HL-60/S4 treated with phorbol 12-myristate 13-acetate at 8.2 ng/mL for 4 days and 3 days (cell line): ENCODE data around the gene SKA2.
"Not testable (repeated sequence)": the region's sequence is repeated elsewhere in the genome, so short reads cannot be mapped to it uniquely, and the experiment has no call there.

Experiments
- in situ Hi-C: fragments of 300-500 bp; cut with MboI; formaldehyde crosslinking; loops from 2 replicates; pipeline ENCODE4 v1.15.0; 2022; ENCODE audit warnings: low sequenced_read_pairs

SKA2 gene

DNA sequence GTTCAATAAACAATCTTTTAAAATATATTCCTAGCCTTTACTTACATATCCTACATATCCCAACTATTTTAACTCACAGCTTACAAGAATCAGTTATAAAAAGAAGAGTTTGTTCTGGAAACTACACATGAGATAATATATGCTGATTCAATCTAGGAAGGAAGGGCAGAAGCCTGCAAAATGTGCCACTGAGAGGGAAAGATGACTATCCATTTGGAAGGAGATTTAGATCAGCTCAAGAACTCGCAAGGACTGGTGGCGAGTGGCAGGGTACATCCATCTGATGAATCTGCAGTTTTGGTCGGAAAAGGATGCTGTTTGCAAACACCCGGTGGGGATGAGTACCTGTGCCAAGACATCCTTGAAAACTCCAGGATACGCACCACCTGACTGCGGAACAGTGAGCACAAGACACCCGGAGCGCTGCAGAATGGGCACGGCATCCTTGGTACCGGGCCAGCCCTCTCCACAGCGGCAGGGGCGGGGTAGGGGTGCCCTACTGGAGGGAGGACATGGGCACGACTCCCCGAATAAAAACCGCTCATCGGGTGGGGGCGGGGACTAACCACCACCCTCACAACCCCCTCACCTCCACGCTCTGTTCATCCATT is 49.0 kb downstream of the SKA2 start:
- in situ Hi-C loops, result no loop called here

DNA sequence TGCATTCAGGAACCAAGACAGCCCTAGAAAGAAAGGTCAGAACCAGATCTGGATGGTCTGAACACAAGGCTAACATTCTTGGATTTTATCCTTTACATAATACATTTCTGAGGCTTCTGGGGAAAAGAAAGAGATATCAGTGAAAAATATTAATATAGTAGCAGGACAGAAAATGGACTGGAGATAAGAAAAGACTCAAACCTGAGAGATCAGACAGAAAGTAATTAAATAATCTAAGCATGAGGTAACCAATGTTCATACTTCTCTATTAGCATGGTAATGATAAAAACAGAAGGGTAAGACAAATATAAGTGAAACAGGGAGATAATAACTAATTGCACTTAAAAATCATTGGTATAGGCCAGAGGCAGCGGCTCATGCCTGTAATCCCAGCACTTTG is 53.8 kb downstream of the SKA2 start:
- in situ Hi-C loops, result no loop called here

DNA sequence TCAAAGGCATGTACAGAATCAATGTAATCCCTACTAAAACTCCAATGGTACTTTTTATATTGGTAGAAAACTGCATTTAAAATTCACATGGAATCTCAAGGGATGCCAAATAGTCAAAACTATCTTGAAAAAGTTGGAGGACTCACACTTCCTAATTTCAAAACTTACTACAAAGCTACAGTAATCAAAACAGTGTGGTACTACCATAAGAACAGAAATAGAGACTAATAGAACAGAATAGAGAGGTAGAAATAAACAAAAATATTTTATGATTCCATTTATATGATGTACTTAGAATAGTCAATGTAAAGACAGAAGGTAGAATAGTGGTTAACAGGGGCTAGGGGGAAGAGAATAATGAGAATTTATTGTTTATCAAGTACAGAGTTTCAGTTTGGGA is 57.1 kb downstream of the SKA2 start:
- in situ Hi-C loops, result no loop called here

DNA sequence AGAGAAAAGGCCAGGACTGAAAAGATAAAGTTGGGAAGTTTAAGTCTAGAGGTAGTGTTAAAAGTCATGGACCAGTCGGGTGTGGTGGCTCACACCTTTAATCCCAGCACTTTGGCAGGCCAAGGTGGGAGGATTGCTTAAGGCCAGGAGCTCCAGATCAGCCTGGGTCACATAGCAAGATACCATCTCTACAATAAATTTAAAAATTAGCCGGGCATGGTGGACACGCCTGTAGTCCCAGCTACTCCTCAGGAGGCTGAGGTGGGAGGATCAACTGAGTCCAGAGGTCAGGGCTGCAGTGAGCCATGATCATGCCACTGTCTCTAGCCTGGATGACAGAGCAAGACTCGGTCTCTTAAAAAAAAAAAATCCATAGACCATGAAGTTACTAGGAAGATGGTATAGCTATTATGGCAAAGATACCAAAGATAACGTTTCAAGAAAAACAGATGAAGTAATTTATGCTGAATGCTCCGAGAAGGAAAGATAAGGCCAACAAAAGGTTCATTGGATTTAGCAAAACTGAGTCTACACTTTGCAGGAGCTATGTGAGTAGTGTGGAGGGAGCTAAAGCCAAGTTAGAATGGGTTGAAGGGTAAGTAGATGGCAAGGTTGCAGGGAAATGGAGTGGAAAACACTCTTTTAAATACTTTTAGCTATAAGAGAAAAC is 60.0 kb downstream of the SKA2 start:
- in situ Hi-C loops, result no loop called here

DNA sequence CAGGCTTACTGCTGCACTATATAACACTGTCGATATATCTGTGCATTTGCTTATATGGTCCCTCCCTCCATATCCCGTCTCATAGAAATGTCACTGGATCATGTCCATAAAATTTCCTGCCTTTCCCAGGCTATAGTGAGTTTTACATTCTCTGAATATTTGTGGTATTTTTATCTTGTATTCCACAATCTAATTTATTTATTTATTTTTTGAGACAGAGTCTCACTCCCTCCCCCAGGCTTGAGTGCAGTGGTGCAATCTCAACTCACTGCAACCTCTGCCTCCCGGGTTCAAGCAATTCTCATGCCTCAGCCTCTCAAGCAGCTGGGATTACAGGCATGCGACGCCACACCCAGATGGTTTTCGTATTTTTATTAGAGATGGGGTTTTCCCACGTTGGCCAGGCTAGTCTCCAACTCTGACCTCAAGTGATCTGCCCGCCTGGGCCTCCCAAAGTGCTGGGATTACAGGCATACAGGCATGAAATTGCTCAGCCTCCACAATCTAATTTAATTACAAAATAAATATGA is 61.2 kb downstream of the SKA2 start:
- in situ Hi-C loops, result no loop called here

DNA sequence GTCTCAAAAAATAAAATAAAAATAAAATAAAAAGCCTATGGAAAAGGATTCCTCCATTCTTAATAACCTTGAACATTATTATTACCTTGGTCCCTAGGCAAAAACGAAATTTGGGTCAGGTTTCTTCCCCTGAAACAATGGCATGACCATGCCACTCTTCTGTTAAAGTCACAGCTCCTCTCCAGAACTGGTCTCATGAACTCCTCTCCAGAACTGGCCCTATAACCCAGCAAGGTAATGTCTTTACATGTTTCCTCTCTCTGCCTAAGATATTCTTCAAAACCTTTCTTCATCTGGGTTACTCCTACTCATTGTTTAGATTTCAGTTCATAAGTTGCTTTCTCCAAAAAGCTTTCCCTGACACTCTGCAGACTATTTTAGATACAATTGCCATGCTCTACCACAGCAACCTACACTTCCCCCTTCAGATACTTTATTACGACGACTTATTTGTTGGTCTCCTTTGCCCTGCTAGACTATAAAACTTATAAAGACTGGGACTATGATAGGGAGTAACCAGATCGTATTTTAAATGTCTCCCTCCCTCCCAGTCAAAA is 61.8 kb downstream of the SKA2 start:
- in situ Hi-C loops, result no loop called here

DNA sequence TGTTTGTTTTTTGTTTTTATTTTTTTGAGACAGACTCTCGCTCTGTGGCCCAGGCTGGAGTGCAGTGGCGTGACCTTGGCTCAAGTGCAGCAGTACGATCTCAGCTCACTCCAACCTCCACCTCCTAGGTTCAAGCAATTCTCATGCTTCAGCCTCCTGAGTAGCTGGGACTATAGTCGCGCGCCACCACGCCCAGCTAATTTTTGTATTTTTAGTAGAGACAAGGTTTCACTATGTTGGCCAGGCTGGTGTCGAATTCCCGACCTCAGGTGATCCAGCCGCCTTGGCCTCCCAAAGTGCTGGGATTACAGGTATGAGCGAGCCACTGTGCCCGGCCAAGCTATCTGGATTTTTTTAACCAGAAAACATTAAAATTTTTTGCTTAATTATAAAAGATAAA is 64.4 kb downstream of the SKA2 start:
- in situ Hi-C loops, result not testable (repeated sequence)

DNA sequence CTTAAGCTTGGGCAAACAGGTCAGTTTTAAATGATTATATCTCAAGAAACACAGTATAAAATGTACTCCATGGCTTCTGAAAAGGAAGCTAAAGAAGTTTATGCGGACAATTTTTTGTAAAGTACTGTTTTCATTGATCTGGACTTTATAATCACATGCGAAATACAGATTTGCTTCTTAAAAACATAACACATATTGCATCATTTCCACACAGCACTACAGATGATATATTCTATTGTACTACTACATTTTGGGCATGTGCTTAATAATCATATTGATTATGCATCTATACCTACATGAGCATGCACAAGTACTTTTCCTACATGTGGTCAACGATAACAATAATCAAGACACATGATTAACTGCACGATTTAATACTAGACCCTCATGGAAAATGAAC is 70.8 kb downstream of the SKA2 start:
- in situ Hi-C loops, result no loop called here

DNA sequence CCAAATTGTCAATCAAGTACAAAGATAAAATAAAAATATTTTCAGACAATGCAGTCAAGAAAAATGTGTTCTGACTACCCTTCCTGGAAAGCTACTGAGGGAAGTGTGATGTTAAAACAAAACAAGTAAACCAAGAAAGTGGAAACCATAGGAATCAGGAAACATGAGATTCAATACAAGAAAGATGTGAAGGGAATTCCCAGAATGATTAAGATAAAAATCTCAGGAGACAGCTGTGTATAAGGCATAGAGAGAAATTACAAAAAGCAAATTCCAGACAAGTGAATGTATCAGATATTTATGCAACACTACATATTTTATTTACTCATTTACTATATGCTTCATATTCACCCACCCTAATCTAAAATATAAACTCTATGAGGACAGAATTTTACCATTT is 80.5 kb downstream of the SKA2 start:
- in situ Hi-C loops, result no loop called here

DNA sequence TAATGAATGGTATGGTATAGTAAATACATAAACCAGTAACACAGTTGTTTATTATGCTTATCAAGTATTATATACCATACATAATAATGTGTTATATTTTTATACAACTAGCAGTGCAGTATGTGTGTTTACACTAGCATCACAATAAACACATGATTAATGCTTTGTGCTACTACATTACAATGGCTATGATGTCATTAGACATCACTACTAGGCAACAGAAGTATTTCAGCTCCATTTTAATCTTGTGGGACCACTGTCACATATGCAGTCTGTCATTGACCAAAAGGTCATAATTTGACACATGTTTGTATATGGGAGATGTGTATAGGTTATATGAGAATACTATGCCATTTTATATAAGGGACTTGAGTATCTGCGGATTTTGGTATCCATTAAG is 81.0 kb downstream of the SKA2 start:
- in situ Hi-C loops, result no loop called here

DNA sequence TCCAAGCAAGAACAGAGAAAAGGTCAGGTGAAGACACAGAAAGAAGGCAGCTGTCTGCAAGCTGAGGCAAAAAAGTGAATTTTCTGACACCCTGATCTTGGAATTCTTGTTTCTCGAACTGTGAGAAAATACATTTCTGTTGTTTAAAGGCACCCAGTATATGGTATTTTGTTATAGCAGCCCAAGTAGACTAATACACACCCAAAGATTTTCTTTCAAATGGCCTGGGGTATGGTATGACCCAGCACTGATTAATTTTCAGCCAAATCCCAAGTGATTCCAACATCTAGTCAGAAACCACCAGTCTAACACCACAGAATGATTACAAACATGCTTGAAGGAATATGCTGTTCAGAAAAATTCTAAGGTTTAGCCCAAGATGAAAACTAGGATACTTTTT is 85.1 kb downstream of the SKA2 start:
- in situ Hi-C loops, result no loop called here

DNA sequence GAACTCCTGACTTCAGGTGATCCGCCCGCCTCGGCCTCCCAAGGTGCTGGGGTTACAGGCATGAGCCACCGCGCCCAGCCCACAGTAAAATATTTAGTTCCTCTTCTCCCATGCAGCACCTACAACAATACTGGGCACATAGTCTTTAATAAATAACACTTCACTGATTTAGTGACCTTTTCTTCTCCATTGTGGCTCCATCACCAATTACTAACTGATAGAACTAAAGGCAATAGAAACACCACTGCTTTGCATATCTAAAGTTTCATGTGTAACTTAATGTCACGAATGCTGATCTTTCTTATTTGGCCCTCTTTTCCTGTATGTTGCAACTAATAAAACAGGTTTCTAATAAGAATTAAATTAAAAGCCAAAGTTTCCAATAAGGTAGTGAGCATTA is 87.2 kb downstream of the SKA2 start:
- in situ Hi-C loops, result no loop called here

DNA sequence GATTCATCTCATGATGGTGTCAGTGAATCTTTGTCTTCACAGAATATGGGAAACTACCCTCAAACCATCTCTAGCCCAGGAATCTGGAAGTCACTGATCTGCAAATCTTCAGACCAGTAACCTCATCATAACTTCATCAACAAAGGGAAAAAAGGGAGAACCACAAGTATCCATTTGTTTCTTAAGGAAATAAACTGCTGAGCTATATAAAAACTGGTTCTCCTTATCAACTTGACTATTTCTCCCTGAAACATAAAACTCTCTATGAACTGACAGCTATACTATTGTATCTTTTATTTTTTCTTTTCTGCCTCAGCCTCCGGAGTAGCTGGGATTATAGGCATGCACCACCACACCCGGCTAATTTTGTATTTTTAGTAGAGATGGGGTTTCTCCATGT is 87.6 kb downstream of the SKA2 start:
- in situ Hi-C loops, result no loop called here

DNA sequence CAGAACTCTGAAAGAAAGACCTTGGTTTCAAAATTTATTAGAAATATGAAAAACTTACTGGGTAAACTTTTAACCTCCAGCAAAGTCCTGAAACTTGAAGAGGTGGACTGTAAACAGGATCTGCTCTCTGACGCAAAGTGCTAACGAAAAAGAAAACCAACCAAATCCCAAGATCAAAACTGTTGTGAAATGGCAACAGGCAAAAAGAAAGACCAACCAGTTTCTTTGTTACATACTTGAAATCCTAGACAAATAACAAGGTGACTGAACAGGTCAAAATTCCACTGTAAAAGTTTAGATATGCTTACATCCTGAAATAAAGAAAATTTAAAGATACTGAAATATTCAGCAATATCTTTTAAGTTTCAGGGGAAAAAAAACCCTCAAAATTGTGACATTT is 92.5 kb downstream of the SKA2 start:
- in situ Hi-C loops, result no loop called here
